ENCODE data around the gene CCDC183. TPM values are rescaled to one million over a fixed set of nuclear protein-coding genes. Genes with fewer than 3 reads are reported as not detected.

CCDC183 gene
- total and polyA plus RNA-seq, 4 donors = 0.20 to 1.8 (median 1.0) TPM

DNA sequence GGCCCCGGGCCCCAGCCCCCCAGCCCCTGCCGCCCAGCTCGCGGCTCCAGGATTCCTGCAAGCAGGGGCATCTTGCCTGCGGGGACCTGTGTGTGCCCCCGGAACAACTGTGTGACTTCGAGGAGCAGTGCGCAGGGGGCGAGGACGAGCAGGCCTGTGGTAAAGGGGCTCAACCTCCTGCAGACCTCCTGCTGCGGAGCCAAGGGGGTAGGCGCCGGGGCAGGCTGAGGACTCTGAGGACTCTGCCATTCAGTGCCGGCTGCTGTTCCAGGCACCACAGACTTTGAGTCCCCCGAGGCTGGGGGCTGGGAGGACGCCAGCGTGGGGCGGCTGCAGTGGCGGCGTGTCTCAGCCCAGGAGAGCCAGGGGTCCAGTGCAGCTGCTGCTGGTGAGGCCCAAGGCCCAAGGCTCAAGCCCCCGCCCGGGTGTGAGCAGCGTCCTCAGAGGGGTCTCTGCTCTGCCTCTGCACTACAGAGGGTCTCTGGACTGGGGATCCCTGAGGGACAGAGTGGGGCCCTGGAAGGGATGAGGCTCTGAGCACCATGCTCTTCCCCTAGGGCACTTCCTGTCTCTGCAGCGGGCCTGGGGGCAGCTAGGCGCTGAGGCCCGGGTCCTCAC, 59.4 kb downstream of the CCDC183 start:
- peaks cover 31 to 71% (median 46%) of the 10 kb centered on the region in 4 donors for H3K4me1 ChIP-seq (ENCODE audit: control insufficient read depth in 4 of 4, insufficient read depth in 4 of 4, low read length in 3 of 4)
- H3K4me3 ChIP-seq (ENCODE audit: low read depth in 1 of 3, low read length in 3 of 3) = no peak overlapping the region
- no peaks in the 10 kb centered on the region for H3K27me3 ChIP-seq (ENCODE audit: control insufficient read depth in 4 of 4, insufficient read depth in 4 of 4, low read length in 3 of 4)
- TF ChIP-seq GABPA (IDR thresholded peaks at IDR 0.05 in 1 of 2, conservative IDR thresholded peaks at IDR 0.05 in 1 of 2) = no peak
- no peak for TF ChIP-seq TAF1 (conservative IDR thresholded peaks at IDR 0.05)
- TF ChIP-seq FOXA2 (IDR thresholded peaks at IDR 0.05) = no peak
- no peak for TF ChIP-seq YY1 (IDR thresholded peaks at IDR 0.05)
- TF ChIP-seq, protein P1, sequence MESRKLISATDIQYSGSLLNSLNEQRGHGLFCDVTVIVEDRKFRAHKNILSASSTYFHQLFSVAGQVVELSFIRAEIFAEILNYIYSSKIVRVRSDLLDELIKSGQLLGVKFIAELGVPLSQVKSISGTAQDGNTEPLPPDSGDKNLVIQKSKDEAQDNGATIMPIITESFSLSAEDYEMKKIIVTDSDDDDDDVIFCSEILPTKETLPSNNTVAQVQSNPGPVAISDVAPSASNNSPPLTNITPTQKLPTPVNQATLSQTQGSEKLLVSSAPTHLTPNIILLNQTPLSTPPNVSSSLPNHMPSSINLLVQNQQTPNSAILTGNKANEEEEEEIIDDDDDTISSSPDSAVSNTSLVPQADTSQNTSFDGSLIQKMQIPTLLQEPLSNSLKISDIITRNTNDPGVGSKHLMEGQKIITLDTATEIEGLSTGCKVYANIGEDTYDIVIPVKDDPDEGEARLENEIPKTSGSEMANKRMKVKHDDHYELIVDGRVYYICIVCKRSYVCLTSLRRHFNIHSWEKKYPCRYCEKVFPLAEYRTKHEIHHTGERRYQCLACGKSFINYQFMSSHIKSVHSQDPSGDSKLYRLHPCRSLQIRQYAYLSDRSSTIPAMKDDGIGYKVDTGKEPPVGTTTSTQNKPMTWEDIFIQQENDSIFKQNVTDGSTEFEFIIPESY (IDR thresholded peaks at IDR 0.05) = no peak
- no peak for TF ChIP-seq EGR1 (IDR thresholded peaks at IDR 0.05; ENCODE audit: low read depth in 2 of 2)
- no peak for TF ChIP-seq NR2F2 (IDR thresholded peaks at IDR 0.05)
- no peak for TF ChIP-seq RAD21 (IDR thresholded peaks at IDR 0.05)
- TF ChIP-seq HNF4A (conservative IDR thresholded peaks at IDR 0.05) = no peak
- TF ChIP-seq, protein P2, sequence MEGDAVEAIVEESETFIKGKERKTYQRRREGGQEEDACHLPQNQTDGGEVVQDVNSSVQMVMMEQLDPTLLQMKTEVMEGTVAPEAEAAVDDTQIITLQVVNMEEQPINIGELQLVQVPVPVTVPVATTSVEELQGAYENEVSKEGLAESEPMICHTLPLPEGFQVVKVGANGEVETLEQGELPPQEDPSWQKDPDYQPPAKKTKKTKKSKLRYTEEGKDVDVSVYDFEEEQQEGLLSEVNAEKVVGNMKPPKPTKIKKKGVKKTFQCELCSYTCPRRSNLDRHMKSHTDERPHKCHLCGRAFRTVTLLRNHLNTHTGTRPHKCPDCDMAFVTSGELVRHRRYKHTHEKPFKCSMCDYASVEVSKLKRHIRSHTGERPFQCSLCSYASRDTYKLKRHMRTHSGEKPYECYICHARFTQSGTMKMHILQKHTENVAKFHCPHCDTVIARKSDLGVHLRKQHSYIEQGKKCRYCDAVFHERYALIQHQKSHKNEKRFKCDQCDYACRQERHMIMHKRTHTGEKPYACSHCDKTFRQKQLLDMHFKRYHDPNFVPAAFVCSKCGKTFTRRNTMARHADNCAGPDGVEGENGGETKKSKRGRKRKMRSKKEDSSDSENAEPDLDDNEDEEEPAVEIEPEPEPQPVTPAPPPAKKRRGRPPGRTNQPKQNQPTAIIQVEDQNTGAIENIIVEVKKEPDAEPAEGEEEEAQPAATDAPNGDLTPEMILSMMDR (IDR thresholded peaks at IDR 0.05; ENCODE audit: low read depth, low read length, missing input control) = no peak
- TF ChIP-seq, protein P3, sequence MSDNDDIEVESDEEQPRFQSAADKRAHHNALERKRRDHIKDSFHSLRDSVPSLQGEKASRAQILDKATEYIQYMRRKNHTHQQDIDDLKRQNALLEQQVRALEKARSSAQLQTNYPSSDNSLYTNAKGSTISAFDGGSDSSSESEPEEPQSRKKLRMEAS (IDR thresholded peaks at IDR 0.05) = no peak
- no peak for TF ChIP-seq HNF4G (IDR thresholded peaks at IDR 0.05)
- TF ChIP-seq, protein P4, sequence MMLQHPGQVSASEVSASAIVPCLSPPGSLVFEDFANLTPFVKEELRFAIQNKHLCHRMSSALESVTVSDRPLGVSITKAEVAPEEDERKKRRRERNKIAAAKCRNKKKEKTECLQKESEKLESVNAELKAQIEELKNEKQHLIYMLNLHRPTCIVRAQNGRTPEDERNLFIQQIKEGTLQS (IDR thresholded peaks at IDR 0.05) = no peak
- no peaks in the 10 kb centered on the region for H3K9me3 ChIP-seq (ENCODE audit: control insufficient read depth in 4 of 4, low read length in 3 of 4)
- WGBS = 89% methylated on average over 26 of the region's 26 CpGs
- H3K36me3 ChIP-seq (ENCODE audit: control insufficient read depth in 4 of 4, insufficient read depth in 3 of 4, low read depth in 1 of 4, low read length in 3 of 4) = peaks cover 0 to 3% (median 0%) of the 10 kb centered on the region in 4 donors
- H3K9ac ChIP-seq (ENCODE audit: low read depth in 1 of 2, low read length in 2 of 2) = no peak overlapping the region
- no peak overlapping the region for H3K27ac ChIP-seq (ENCODE audit: low read depth in 1 of 2, low read length in 2 of 2)
- no peak for DNase-seq (ENCODE audit: low spot score)

DNA sequence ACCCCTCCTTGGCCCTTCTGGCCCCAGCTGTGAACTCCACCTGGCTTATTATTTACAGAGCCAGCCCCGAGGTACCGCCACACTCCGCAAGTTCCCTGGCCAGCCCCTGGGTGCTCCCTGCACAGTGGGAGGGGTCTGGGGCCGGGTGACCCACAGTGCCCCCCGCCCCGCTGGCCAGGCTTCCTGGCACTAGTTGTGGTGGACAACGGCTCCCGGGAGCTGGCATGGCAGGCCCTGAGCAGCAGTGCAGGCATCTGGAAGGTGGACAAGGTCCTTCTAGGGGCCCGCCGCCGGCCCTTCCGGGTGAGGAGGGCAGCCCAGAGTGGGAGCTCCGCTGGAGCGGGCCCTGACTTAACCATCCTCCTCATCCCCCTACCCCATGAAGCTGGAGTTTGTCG, 59.9 kb downstream of the CCDC183 start:
- Histone ChIP-seq H3K4me3 (ENCODE audit: low read depth in 1 of 3, low read length in 3 of 3) (no peak overlapping the region), H3K36me3 (ENCODE audit: control insufficient read depth in 4 of 4, insufficient read depth in 3 of 4, low read depth in 1 of 4, low read length in 3 of 4) (peaks cover 0 to 3% (median under 1%) of the 10 kb centered on the region in 4 donors), H3K27ac (ENCODE audit: low read depth in 1 of 2, low read length in 2 of 2) (no peak overlapping the region), H3K9ac (ENCODE audit: low read depth in 1 of 2, low read length in 2 of 2) (no peak overlapping the region), H3K27me3 (ENCODE audit: control insufficient read depth in 4 of 4, insufficient read depth in 4 of 4, low read length in 3 of 4) (no peaks in the 10 kb centered on the region), H3K4me1 (ENCODE audit: control insufficient read depth in 4 of 4, insufficient read depth in 4 of 4, low read length in 3 of 4) (peaks cover 27 to 71% (median 46%) of the 10 kb centered on the region in 4 donors), H3K9me3 (ENCODE audit: control insufficient read depth in 4 of 4, low read length in 3 of 4) (no peaks in the 10 kb centered on the region)
- DNase-seq (ENCODE audit: low spot score) = no peak
- TF ChIP-seq, protein P3 (IDR thresholded peaks at IDR 0.05) = no peak
- TF ChIP-seq NR2F2 (IDR thresholded peaks at IDR 0.05) = no peak
- TF ChIP-seq, protein P4 (IDR thresholded peaks at IDR 0.05) = no peak
- TF ChIP-seq RAD21 (IDR thresholded peaks at IDR 0.05) = no peak
- WGBS = 58% methylated on average over 15 of the region's 15 CpGs
